PC-9 (cell line): ENCODE measurements around the gene IQCM.

Source experiments
- EZH2 ChIP-seq: fragments of 200-600 bp; sonication (generic); IDR thresholded peaks from 2 replicates; pipeline ENCODE4 v1.8.0; 2017; ENCODE audit warnings: antibody characterized with exemption, low read depth
- TF ChIP-seq, protein P1 (sequence below): fragments of 200-600 bp; sonication (generic); conservative IDR thresholded peaks from 2 replicates; pipeline ENCODE4 v1.6.1; 2017; ENCODE audit warnings: mixed run types, antibody characterized with exemption, mild to moderate bottlenecking, moderate library complexity

DNA sequence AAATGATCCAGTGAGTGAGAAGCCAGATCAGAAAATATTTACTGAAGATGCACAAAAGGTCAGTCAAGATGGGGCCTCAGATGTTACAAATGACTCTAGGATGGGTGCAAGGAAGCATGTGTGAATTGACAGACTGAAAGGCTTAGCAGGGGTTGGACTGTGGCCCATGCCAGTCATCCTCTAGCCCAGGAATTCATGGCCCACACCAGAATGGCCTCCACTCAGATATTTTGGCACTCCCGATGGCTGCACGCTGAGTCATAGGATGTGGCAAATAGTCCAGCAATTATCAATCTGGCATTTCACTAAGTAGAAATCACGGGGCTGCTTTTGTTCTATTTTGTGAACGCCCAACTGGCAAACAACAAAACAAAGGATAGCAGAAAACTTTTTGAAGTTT, 406.5 kb downstream of the IQCM start:
- TF ChIP-seq EZH2: no peak
- TF ChIP-seq, protein P1, sequence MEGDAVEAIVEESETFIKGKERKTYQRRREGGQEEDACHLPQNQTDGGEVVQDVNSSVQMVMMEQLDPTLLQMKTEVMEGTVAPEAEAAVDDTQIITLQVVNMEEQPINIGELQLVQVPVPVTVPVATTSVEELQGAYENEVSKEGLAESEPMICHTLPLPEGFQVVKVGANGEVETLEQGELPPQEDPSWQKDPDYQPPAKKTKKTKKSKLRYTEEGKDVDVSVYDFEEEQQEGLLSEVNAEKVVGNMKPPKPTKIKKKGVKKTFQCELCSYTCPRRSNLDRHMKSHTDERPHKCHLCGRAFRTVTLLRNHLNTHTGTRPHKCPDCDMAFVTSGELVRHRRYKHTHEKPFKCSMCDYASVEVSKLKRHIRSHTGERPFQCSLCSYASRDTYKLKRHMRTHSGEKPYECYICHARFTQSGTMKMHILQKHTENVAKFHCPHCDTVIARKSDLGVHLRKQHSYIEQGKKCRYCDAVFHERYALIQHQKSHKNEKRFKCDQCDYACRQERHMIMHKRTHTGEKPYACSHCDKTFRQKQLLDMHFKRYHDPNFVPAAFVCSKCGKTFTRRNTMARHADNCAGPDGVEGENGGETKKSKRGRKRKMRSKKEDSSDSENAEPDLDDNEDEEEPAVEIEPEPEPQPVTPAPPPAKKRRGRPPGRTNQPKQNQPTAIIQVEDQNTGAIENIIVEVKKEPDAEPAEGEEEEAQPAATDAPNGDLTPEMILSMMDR: no peak
